Kidney (tissue), 14 donors: ENCODE results near the gene PPT1. TPM values are rescaled to one million over a fixed set of nuclear protein-coding genes. Genes with fewer than 3 reads are reported as not detected.
A peak's percentile ranks its signal among the peaks of the same experiment; 100 is the strongest.

ENCODE experiments used
- DNase-seq, 5 donors: peaks; one replicate each; pipeline ENCODE4 v3.0.0-alpha.2; 2013 to 2020
- FAIRE-seq: peaks from 2 replicates; lab custom pipeline; 2012; peaks lifted over from hg19 to GRCh38; lab: Jason Lieb, UNC
- H3K27ac ChIP-seq, 2 donors: one replicate each; pipeline ENCODE4 v1.7.0; 2013; ENCODE audit warnings: low read depth in 2 of 2, low read length in 2 of 2, inconsistent platforms in 1 of 2
- H3K27me3 ChIP-seq: one replicate; pipeline ENCODE4 v1.7.1; 2013; ENCODE audit warnings: low read length, inconsistent platforms; ENCODE audit not compliant: control insufficient read depth, insufficient read depth
- H3K36me3 ChIP-seq, 3 donors: one replicate each; pipeline versions ENCODE4 v1.7.0 to v1.7.1; 2013; ENCODE audit warnings: low read length in 3 of 3, control low read depth in 1 of 3, inconsistent platforms in 1 of 3; ENCODE audit not compliant: insufficient read depth in 3 of 3, control insufficient read depth in 2 of 3
- H3K4me1 ChIP-seq, 3 donors: one replicate each; pipeline versions ENCODE4 v1.7.0 to v1.7.1; 2013; ENCODE audit warnings: low read length in 3 of 3, inconsistent platforms in 1 of 3, low read depth in 1 of 3; ENCODE audit not compliant: control insufficient read depth in 2 of 3, insufficient read depth in 2 of 3
- H3K4me3 ChIP-seq, 3 donors: one replicate each; pipeline versions ENCODE4 v1.7.0 to v1.8.1; 2013; ENCODE audit warnings: low read length in 3 of 3, control low read depth in 1 of 3, inconsistent platforms in 1 of 3
- H3K9ac ChIP-seq, 3 donors: one replicate each; pipeline versions ENCODE4 v1.7.0 to v1.7.1; 2013; ENCODE audit warnings: low read length in 3 of 3, control low read depth in 1 of 3, inconsistent platforms in 1 of 3
- H3K9me3 ChIP-seq, 3 donors: one replicate each; pipeline versions ENCODE4 v1.7.0 to v1.7.1; 2013; ENCODE audit warnings: low read length in 3 of 3, control low read depth in 1 of 3, inconsistent platforms in 1 of 3; ENCODE audit not compliant: control insufficient read depth in 2 of 3, insufficient read depth in 1 of 3
- intact Hi-C: fragments of 100-400 bp; cut with DNase I; formaldehyde crosslinking; loops from one replicate; pipeline ENCODE4 v1.11.1; 2022
- polyA plus RNA-seq: library from polyadenylated mRNA; stranded (reverse); fragments of 350-450 nt; fragmentation: Illumina TruSeq; extraction: RNeasy Lipid Tissue Mini Kit (QIAGEN cat#74804); gene quantifications from one replicate; pipeline ENCODE4 v1.2.3, GENCODE V29; 2014; ENCODE audit warnings: low read depth, low replicate concordance; ENCODE audit not compliant: insufficient read depth
- total RNA-seq: library from RNA; stranded (reverse); fragmentation: NEBNext Ultra II Directional; extraction: Animal tissue kit (Norgen Biotek cat#: 25700); gene quantifications from one replicate; pipeline ENCODE4 v1.2.1, GENCODE V29; 2021
- TF ChIP-seq, protein P1 (sequence below): IDR thresholded peaks from 3 replicates; pipeline ENCODE4 v1.5.1; 2012; ENCODE audit warnings: mild to moderate bottlenecking, moderate library complexity, borderline replicate concordance; ENCODE audit not compliant: insufficient read depth; ENCODE audit errors: extremely low read depth
- donor health status: control.
- donor health status: control.
- donor health status: control.
- donor health status: control.
- donor health status: control.
- donor health status: DM: yes; HTN: yes; CAD: no.
- donor health status: Normal renal cell carcinoma (clear cell type).

PPT1 gene
- total and polyA plus RNA-seq, 2 donors from 2014 or later: 95.5 to 110 TPM

DNA sequence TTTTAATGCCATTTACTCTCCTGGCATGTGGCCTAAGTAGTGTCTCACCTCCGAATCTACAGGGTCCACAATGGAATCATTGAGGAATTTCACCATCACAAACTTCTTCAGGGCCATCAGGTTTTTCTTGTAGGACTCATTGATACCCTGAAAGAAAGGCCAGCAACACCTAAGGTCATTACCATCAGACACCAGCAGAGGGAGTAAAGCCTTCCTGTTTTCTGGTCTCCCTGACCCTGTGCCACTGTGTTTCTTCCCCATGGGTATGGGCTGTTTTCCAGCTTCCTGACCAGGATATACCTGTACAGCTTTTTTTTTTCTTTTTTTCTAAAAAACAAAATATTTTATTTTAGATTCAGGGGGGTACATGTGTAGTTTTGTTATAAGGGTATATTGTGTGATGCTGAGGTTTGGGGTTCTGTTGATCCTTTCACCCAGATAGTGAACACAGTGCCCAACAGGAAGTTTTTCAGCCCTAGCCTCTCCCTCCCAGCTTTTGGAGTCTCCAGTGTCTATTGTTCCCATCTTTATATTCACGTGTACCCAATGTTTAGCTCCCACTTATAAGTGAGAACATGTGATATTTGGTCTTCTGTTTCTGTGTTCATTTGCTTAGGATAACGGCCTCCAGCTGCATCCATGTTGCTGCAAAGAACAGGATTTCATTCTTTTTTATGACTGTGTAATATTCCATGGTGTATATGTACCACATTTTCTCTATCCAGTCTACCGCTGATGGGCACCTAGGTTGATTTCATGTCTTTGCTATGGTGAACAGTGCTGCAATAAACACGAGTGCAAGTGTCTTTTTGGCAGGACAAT, 18.3 kb downstream of the PPT1 start:
- intact Hi-C loops: no loop called here
- DNase-seq (peak in 4 of 5 donors; percentile 31 to 74 (median 53)), FAIRE-seq (no peak)
- no peak overlapping the region for H3K9ac ChIP-seq
- H3K4me3 ChIP-seq: no peak overlapping the region
- H3K9me3 ChIP-seq: no peaks in the 10 kb centered on the region
- no peaks in the 10 kb centered on the region for H3K27me3 ChIP-seq
- peaks cover 4 to 13% (median 8%) of the 10 kb centered on the region in 3 donors for H3K36me3 ChIP-seq
- TF ChIP-seq, protein P1, sequence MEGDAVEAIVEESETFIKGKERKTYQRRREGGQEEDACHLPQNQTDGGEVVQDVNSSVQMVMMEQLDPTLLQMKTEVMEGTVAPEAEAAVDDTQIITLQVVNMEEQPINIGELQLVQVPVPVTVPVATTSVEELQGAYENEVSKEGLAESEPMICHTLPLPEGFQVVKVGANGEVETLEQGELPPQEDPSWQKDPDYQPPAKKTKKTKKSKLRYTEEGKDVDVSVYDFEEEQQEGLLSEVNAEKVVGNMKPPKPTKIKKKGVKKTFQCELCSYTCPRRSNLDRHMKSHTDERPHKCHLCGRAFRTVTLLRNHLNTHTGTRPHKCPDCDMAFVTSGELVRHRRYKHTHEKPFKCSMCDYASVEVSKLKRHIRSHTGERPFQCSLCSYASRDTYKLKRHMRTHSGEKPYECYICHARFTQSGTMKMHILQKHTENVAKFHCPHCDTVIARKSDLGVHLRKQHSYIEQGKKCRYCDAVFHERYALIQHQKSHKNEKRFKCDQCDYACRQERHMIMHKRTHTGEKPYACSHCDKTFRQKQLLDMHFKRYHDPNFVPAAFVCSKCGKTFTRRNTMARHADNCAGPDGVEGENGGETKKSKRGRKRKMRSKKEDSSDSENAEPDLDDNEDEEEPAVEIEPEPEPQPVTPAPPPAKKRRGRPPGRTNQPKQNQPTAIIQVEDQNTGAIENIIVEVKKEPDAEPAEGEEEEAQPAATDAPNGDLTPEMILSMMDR: peak; percentile 70
- H3K27ac ChIP-seq: no peak overlapping the region
- no peaks in the 10 kb centered on the region for H3K4me1 ChIP-seq

DNA sequence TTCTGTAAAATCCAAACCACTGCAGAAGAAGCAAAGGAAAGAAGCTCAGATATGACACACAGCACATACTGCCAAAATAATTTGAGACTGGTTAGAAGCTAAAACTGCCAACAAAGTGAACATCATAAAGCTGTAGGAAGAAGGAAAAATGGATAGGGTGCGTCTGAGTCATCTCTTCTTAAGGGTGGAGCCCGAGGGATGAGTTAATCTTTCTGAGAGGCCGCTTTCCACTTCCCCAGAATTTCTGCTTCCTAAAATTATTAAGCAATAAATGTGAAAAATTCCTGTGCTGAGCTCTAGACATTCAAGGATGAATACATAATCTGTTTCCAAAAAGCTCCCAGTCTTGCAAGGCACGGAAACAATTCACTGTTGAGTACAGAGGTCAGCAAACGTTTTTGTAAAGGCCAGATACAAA, 20.1 kb downstream of the PPT1 start:
- DNase-seq: no peak

DNA sequence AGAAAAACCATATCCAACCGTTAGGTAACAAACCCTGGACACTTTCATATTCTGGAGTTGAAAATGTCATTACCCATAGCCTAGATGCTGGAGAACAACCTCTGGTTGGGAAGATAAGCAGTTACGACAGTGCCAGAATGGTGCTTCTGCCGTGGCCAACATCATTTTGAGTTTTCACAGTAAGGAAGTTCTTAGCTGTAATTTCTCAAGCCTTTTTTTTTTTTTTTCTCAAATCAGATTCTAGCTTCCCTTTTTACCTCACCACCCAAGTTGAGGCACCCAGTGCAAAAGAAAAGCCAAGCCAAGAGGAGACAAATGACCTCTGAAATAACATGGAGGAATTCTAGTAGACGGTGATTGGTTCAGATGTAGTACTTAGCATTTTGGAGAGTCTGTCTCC, 21.8 kb downstream of the PPT1 start:
- TF ChIP-seq, protein P1: no peak
- Histone ChIP-seq H3K9me3 (no peaks in the 10 kb centered on the region), H3K4me3 (no peak overlapping the region), H3K36me3 (peaks cover 4 to 42% (median 28%) of the 10 kb centered on the region in 3 donors), H3K27ac (no peak overlapping the region), H3K4me1 (no peaks in the 10 kb centered on the region), H3K9ac (no peak overlapping the region), H3K27me3 (no peaks in the 10 kb centered on the region)
- FAIRE-seq (no peak), DNase-seq (no peak)
- intact Hi-C loops: no loop called here

More for the DNA sequence above, 20.1 kb downstream of the PPT1 start:
- intact Hi-C loops: no loop called here
- H3K4me1 ChIP-seq: no peaks in the 10 kb centered on the region
- TF ChIP-seq, protein P1: no peak
- no peak overlapping the region for H3K27ac ChIP-seq
- H3K4me3 ChIP-seq: no peak overlapping the region
- no peaks in the 10 kb centered on the region for H3K9me3 ChIP-seq
- H3K36me3 ChIP-seq: peaks cover 2 to 26% (median 22%) of the 10 kb centered on the region in 3 donors
- no peaks in the 10 kb centered on the region for H3K27me3 ChIP-seq
- H3K9ac ChIP-seq: no peak overlapping the region
- FAIRE-seq: no peak
